ENCODE results near the gene CSTF1. TPM values are rescaled to one million over a fixed set of nuclear protein-coding genes. Genes with fewer than 3 reads are reported as not detected.

The CSTF1 gene
- total and polyA plus RNA-seq, 2 experiments from 2014 or later, result 15.4 to 34.8 TPM

DNA sequence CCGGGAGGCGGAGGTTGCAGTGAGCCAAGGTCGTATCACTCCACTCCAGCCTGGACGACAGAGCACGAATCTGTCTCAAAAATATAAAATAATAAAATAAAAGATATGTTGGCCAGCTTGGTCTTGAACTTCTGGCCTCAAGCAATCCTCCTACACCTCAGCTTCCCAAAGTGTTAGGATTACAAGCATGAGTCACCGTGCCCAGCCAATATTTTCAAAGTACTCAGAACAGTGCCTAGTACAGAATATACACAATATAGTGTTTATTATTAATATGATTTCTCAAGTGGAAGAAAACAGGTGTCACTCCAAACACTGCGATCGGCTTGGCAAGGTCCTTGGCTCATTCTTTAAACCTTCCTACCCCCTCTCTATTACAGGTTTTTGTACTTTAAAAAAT, 30.5 kb upstream of the CSTF1 start:
- TF ChIP-seq CTCF (IDR thresholded peaks at IDR 0.05; ENCODE audit: poor library complexity), result no peak
- TF ChIP-seq EZH2phosphoT487 (IDR thresholded peaks at IDR 0.05; ENCODE audit: low read depth, severe bottlenecking, unreplicated experiment), result no peak
- no peak for TF ChIP-seq EZH2 (IDR thresholded peaks at IDR 0.05; ENCODE audit: borderline replicate concordance)
- H3K36me3 ChIP-seq (replicated peaks; ENCODE audit: insufficient read depth, low read depth), result no peaks in the 10 kb centered on the region

GRCh38 chr20:56362833-56363413, 29.5 kb upstream of the CSTF1 start:
- Histone ChIP-seq H3K27ac (no peak overlapping the region), H4K20me1 (ENCODE audit: insufficient read depth, poor library complexity, severe bottlenecking) (peaks cover 3% of the 10 kb centered on the region), H3K27me3 (no peaks in the 10 kb centered on the region), H3K9me2 (replicated peaks; ENCODE audit: insufficient read depth) (no peaks in the 10 kb centered on the region), H3K36me3 (replicated peaks; ENCODE audit: insufficient read depth, low read depth) (no peaks in the 10 kb centered on the region), H3K4me3 (no peak overlapping the region), H3K4me2 (no peak overlapping the region), H2AFZ (no peak overlapping the region), H3K4me1 (ENCODE audit: insufficient read depth) (peaks cover 13% of the 10 kb centered on the region), H3K79me2 (peaks cover 25% of the 10 kb centered on the region), H3K9me3 (ENCODE audit: low read depth) (no peaks in the 10 kb centered on the region)
- DNase-seq (ENCODE audit: low spot score), result no peak
- TF ChIP-seq EZH2 (IDR thresholded peaks at IDR 0.05; ENCODE audit: borderline replicate concordance) (no peak), EZH2phosphoT487 (IDR thresholded peaks at IDR 0.05; ENCODE audit: low read depth, severe bottlenecking, unreplicated experiment) (no peak), CTCF (IDR thresholded peaks at IDR 0.05; ENCODE audit: poor library complexity) (no peak)
- 60% methylated on average over 8 of the region's 8 CpGs for WGBS (ENCODE audit: low lambda C conversion rate, missing lambda C conversion rate)

More for the DNA sequence above, 30.5 kb upstream of the CSTF1 start:
- Histone ChIP-seq H3K27ac (no peak overlapping the region), H4K20me1 (ENCODE audit: insufficient read depth, poor library complexity, severe bottlenecking) (peaks cover 3% of the 10 kb centered on the region), H3K4me3 (no peak overlapping the region), H3K4me2 (no peak overlapping the region), H3K4me1 (ENCODE audit: insufficient read depth) (peaks cover 13% of the 10 kb centered on the region), H3K9me2 (replicated peaks; ENCODE audit: insufficient read depth) (no peaks in the 10 kb centered on the region), H3K9me3 (ENCODE audit: low read depth) (no peaks in the 10 kb centered on the region), H3K79me2 (peaks cover 25% of the 10 kb centered on the region), H2AFZ (no peak overlapping the region), H3K27me3 (no peaks in the 10 kb centered on the region)
- DNase-seq (ENCODE audit: low spot score), result no peak
- WGBS (ENCODE audit: low lambda C conversion rate, missing lambda C conversion rate), result 93% methylated on average over 8 of the region's 8 CpGs

- Histone ChIP-seq H3K9me2 (replicated peaks; ENCODE audit: insufficient read depth) (no peaks in the 10 kb centered on the region), H3K79me2 (peaks cover 25% of the 10 kb centered on the region), H3K27me3 (no peaks in the 10 kb centered on the region), H2AFZ (no peak overlapping the region), H3K4me3 (no peak overlapping the region), H3K9me3 (ENCODE audit: low read depth) (no peaks in the 10 kb centered on the region), H3K27ac (no peak overlapping the region), H3K36me3 (replicated peaks; ENCODE audit: insufficient read depth, low read depth) (no peaks in the 10 kb centered on the region), H4K20me1 (ENCODE audit: insufficient read depth, poor library complexity, severe bottlenecking) (peaks cover 3% of the 10 kb centered on the region), H3K4me1 (ENCODE audit: insufficient read depth) (peaks cover 13% of the 10 kb centered on the region), H3K4me2 (no peak overlapping the region)
- 93% methylated on average over 6 of the region's 6 CpGs for WGBS (ENCODE audit: low lambda C conversion rate, missing lambda C conversion rate)
- TF ChIP-seq EZH2 (IDR thresholded peaks at IDR 0.05; ENCODE audit: borderline replicate concordance), result no peak
- no peak for TF ChIP-seq EZH2phosphoT487 (IDR thresholded peaks at IDR 0.05; ENCODE audit: low read depth, severe bottlenecking, unreplicated experiment)
- TF ChIP-seq CTCF (IDR thresholded peaks at IDR 0.05; ENCODE audit: poor library complexity), result no peak
- DNase-seq (ENCODE audit: low spot score), result no peak
These were observed 29.0 kb upstream of the CSTF1 start for GRCh38 chr20:56363491-56363890.

Measured in hepatocyte (in vitro differentiated cells).